NCI-H1694 (cell line): ENCODE data around the gene CCL20.
"Not testable (repeated sequence)": the region's sequence is repeated elsewhere in the genome, so short reads cannot be mapped to it uniquely, and the experiment has no call there.

Source experiments
- DNase-seq: peaks from one replicate; lab custom pipeline; 2025; lab: John Stamatoyannopoulos, UW

CCL20 gene

DNA sequence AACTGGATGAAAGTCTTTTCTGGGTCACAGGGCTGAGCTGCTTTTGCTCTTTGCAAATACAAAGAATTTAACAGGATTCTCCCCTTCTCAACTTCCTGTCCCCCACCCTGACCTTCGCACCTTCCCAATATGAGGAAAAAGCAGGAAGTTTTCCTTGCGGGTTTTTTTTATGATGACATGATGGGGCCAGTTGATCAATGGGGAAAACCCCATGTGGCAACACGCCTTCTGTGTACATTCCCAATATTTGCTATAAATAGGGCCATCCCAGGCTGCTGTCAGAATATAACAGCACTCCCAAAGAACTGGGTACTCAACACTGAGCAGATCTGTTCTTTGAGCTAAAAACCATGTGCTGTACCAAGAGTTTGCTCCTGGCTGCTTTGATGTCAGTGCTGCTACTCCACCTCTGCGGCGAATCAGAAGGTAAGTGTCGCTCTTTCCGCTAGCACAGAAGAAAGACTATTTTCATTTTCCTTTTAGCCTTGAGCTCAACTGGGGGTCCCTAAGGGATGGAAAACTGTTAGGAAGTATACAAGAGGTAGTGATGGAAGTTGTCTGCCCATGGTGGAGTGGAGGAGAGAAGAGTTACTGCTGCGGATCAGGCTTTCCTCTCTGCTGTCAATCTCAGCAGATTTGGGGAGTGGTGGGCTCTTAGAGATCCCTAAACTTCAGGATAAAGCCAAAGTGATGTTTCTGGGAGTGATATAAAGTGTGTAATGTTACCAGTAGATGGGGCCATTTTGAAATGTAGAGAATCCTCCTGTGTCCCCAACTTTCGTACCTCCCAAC lies at the start of gene CCL20:
Gene CCL20 (plus strand): TSS at position 281 of the 792 bp plus-strand sequence. CDS start 70 bp downstream, at position 351.
- DNase-seq: no peak

DNA sequence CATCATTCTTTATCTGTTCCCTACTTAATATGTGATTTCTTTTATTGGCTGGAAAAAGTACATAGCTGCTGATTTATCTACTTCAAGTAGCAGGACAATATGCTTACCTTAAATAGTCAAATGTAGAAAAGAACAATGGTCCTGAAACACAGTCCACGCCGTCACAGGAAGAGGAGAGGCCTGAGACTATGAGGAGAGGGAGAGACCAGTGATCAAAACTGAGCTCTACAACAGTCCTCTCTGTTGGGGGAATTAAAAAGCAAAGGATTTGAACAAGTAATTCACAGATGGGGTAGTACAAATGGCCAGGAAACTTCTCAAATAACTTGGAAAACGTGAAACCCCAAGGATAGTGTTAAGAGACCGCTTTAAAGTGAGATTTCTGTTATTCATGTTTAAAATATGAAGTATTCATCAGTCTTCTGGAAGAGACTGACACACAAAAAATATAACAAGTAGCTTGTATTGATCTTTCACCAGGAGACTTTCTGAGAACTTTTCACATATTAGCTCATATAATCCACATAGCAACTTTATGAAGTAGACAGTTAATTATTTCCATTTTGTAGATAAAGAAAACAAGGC lies 47.8 kb upstream of the CCL20 start:
- DNase-seq: no peak

DNA sequence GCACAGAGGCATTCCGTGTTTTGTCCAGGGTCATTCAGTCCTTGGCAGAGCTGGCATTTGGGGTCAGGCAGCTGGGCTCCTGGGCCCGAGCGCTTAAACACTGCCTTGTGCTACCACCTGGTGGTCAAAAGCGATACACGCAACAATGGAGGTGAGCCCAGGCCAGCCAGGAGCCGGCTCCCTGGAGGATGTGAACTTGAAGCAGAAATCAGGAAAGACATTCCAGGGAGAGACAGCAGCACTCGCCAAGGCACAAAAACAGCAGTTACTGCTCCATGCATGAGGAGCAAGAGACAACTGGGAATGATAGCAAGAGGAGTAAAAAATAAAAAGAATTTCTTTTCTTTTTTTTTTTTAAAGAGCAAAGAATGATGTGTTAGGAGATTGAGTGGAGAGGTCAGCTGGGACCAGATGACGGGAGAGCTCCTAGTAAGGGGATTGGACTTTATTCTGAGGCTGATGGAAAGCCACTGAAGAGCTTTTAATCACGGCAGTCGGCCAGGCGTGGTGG lies 47.2 kb upstream of the CCL20 start:
- peak; percentile 43 for DNase-seq

DNA sequence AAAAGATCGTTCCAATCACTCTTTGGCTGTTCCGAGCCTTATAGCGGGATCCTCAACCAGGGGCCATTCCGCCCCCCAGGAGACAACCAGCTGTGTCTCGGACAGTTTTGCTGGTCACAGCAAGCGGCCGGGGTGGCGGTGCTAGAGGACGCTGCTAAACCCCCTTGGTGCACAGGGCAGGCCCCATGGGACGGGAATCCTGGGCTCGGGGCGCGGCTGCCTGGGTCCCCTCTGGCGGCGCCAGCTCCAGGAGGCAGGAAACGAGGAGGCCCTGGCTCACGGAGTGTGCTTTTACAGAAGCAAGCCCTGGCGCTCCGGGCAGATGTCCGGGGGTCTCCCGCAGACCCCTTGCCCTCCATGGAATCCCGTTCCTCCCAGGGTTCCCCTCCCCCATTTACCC lies 45.8 kb upstream of the CCL20 start:
- DNase-seq: no peak

DNA sequence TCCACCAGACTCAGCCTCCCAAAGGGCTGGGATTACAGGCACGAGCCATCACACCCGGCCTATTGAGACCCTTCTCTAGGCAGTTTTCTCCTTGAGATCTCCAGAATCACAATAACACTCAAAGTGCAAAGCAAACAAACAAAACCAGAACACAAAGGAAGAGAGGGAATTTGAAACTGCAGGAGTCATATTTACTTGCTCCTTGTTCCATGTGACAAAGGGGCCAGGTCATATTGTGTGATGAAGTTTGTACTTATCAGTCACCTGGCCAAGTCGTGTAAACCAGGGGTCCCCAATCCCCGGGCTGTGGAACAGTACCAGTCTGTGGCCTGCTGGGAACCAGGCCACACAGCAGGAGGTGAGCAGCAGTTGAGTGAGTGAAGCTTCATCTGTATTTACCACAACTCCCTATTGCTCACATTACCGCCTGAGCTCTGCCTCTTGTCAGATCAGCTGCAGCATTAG lies 41.4 kb upstream of the CCL20 start:
- DNase-seq: no peak

- DNase-seq: no peak
Measured at GRCh38 chr2:227772932-227773331, 40.7 kb upstream of the CCL20 start.

DNA sequence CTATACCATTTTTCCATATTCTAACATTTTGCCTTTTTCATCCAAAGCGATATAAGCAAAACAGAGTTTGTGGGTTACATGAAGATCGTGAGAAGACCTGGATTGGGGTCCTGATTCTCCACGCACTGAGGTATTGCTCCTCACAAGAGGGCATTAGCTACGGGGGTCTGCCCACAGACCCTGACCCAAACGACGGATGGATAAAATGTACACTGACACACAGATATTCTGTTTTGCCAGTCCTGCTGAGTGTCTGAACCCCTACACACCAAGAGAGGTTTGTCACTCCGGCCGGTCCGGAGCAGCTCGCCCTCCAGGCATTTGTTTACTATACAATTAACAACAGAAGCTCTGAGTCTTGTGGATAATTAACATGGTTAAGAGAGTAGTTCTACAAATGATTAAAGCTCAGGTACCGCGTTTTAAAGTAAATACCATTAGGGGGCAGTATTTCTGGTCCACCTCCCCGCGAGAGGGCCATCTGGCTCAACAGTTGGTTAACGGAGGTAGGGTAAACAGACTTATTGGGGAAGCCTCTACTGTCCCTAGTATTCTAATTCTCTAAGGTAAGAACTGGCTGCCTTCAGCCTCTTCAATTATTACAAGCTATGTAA lies 39.5 kb upstream of the CCL20 start:
- no peak for DNase-seq

DNA sequence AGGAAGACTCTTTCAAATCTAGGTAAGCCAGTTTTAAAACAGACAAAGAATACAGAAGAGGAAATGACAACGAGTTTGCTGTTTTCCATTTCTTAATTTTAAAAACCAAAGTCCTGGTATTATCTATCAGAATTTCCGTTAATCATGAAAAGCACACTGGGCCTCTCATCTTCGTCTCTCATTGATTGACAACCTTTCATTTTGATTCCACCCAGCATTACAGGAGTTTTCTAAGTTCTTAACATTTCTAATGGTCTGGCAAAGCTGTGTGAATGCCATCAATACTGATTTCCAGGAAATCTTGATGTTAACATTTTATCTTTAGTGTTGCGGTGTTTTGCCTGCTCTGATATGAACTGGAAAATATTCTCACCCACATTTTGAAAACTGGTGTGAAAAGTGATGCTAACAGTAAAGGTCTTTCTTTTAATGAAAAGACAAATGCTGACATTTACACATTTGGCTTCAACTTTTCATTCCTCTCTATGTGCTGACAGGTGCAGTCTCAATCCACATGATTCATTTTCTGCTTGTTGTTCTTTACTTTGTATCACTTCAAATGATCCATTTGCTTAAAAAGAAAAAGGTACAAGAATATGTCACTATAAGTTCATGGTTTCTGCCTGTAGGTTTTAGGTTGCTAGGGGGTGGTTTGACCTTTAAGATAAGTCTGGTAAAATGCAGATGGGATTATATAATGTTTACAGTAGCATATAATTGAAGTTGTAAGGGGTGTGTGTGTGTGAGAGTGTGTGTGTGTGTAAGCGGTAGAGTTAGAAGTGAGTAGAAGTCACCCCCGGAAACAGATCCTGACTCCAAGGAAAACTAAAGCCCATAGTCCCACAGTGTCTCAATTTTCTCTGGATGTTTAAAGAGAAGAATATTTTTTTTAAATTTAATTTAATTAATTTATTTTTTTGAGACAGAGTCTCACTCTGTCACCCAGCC lies 38.5 kb upstream of the CCL20 start:
- DNase-seq: no peak

GRCh38 chr2:227780981-227781615 lies 32.5 kb upstream of the CCL20 start:
- DNase-seq: no peak

- no peak for DNase-seq
Measured at GRCh38 chr2:227781841-227782240, 31.8 kb upstream of the CCL20 start.

- no peak for DNase-seq
Measured at GRCh38 chr2:227782804-227783203, 30.8 kb upstream of the CCL20 start.

DNA sequence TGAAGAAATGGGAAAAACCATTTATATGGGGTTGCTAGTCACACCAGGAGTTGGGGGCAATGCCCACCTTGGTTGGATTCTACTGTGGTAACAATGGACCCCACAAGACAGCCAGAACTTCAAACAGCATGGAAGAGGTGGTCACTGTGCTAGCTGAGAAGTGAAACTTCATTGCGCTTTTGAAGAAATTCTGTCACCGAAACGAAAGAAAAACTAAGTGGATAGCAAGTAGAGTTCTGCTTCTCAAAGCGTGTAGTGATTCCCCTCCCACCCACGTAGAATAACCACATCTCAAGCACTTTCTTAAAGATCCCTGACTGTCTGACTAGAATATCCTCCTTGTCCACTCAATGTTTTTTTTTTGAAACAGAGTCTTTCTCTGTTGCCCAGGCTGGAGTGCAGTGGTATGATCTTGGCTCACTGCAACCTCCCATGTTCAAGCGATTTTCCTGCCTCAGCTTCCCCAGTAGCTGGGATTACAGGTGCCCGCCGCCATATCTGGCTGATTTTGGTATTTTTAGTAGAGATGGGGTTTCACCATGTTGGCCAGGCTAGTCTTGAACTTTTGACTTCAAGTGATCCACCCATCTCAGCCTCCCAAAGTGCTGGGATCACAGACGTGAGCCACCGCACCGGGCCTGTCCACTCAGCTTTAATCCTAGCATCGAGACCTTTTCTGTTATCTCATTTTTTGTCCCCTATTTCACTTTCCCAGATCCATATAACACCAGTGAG lies 30.1 kb upstream of the CCL20 start:
- DNase-seq: no peak

GRCh38 chr2:227785293-227785692 lies 28.3 kb upstream of the CCL20 start:
- no peak for DNase-seq

DNA sequence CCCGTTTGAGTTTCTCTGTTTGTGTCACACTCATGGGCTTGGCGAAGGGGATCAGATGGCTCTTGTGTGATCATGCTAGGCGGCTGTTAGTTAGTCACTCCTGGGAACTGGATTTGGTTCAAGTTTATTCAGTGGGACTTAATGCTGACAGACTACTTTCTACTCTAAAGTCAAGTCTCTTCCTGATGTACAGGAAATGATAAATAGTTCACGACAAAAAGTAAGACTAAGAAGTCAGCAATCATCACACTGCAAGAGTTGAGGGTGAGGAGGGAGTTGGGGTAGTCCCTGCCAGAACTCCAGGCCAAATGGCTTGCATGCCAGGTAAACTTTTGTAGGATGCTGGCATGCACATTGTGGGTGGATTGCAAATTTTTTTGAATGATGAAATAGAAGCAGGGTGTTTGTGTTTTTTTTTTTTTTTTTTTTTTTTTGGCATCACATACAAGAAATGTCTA lies 25.1 kb upstream of the CCL20 start:
- no peak for DNase-seq

DNA sequence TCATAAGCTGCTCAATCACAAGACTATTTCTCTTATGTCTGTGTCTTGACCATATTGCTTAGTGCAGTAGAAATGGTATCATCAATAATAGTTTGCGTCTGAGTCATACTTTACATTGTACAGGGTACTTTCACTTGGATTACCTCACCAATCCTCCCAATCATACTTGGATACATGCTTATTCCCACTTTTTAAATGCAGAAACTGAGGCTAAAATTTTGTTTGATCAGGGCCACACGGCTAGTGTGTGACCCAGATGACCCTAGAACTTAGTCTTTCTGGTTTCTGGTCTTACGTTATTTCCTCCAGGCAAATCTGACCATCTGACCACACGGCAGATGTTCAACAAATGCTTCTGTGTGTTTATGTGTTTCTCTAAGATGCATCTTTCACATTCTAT lies 23.8 kb upstream of the CCL20 start:
- no peak for DNase-seq

GRCh38 chr2:227793148-227793712 lies 20.4 kb upstream of the CCL20 start:
- DNase-seq: no peak

GRCh38 chr2:227796045-227796711 lies 17.5 kb upstream of the CCL20 start:
- DNase-seq: no peak

- not testable (repeated sequence) for DNase-seq
Measured at GRCh38 chr2:227796768-227797167, 16.9 kb upstream of the CCL20 start.

DNA sequence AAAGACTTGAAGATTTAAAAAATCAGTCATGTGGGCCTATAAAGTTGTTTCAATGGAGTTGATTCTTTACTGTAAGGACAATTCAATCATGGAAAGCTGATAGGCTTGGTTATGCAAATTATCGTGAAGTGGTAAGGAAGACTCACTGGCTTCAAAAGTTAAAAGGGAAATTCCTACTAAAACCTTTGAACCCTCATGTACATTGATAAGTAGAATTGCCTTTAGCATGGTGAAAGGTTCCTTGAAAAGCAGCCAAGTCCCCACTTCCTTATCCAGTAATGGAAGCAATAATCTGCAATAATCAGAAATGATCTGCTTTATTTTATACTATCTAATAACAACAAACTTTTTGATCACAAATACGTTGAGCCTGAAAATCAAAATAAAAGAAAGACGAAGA lies 14.4 kb upstream of the CCL20 start:
- DNase-seq: no peak

DNA sequence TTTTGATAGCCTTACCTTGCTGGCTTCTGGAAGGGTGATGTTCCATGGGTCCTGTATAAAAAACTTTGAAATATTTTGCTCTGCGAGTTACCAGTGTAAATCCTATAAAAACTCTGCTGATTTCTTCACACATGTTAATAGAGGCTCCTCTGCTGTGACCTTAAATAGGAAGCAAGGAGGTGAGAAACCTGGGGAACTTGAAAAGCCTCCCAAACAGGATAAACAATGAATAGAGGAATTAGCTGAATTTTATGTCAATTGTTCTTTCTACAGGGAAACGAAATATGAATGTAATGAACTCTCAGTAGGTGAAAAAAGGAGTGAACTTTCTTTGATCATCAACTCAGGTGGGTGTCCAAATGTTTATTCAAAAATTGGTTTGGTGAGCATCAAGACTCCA lies 10.8 kb upstream of the CCL20 start:
- DNase-seq: no peak
